Right cardiac atrium (tissue), 5 donors: ENCODE measurements around the gene ASTN2. TPM values are rescaled to one million over a fixed set of nuclear protein-coding genes. Genes with fewer than 3 reads are reported as not detected.

Source experiments
- ATAC-seq, 2 donors: fragments of 200-7000 bp; cut with Tn5 transposase; one replicate each; pipeline versions ENCODE4 v1.8.0 to v1.9.1; 2020; ENCODE audit warnings: moderate library complexity in 2 of 2, mild to moderate bottlenecking in 1 of 2
- DNase-seq, 3 donors: peaks; one replicate each; pipeline ENCODE4 v3.0.0-alpha.2; 2020
- H3K27ac ChIP-seq: one replicate; pipeline ENCODE4 v1.5.1; 2013; ENCODE audit warnings: mild to moderate bottlenecking, low read length, control low read depth, moderate library complexity
- H3K27me3 ChIP-seq: one replicate; pipeline ENCODE4 v1.6.1; 2013; ENCODE audit not compliant: control insufficient read depth, insufficient read depth
- H3K4me1 ChIP-seq: one replicate; pipeline ENCODE4 v1.6.1; 2013; ENCODE audit warnings: low read length; ENCODE audit not compliant: control insufficient read depth, insufficient read depth
- H3K4me3 ChIP-seq: one replicate; pipeline ENCODE4 v1.5.1; 2013; ENCODE audit warnings: low read length, control low read depth
- H3K9me3 ChIP-seq: one replicate; pipeline ENCODE4 v1.6.1; 2013; ENCODE audit warnings: low read length; ENCODE audit not compliant: control insufficient read depth
- WGBS: extraction: QIAGEN DNeasy Blood & Tissue Kit; methylation state at CpG from one replicate; pipeline ENCODE4 v1.1.7; 2013; 5-methylcytosine and 5-hydroxymethylcytosine counted together
- intact Hi-C, 4 donors: fragments of 100-400 bp; cut with DNase I; formaldehyde crosslinking; loops; one replicate each; pipeline versions ENCODE4 v1.11.0 to v1.14.0; 2022 to 2023
- polyA plus RNA-seq: library from polyadenylated mRNA; stranded (reverse); fragments of 200-250 nt; gene quantifications from one replicate; pipeline ENCODE4 v1.2.3, GENCODE V29; 2013
- total RNA-seq, 4 donors: library from RNA; stranded (reverse); fragmentation: NEBNext Ultra II Directional; extraction: Animal tissue kit (Norgen Biotek cat#: 25700); gene quantifications; one replicate each; pipeline ENCODE4 v1.2.1, GENCODE V29; 2021
- donor health status: healthy with polysubstance abuse.
- donor health status: DM: no; HTN: yes; CAD: no.
- donor health status: DM: no; HTN: no; CAD: no.
- donor health status: DM: no; HTN: yes; CAD: no; lungs with severe emphysema.
- donor health status: DM: yes; HTN: yes; CAD: no.

ASTN2 gene
- total and polyA plus RNA-seq, 5 donors: 18.1 to 79.3 (median 59.8) TPM

DNA sequence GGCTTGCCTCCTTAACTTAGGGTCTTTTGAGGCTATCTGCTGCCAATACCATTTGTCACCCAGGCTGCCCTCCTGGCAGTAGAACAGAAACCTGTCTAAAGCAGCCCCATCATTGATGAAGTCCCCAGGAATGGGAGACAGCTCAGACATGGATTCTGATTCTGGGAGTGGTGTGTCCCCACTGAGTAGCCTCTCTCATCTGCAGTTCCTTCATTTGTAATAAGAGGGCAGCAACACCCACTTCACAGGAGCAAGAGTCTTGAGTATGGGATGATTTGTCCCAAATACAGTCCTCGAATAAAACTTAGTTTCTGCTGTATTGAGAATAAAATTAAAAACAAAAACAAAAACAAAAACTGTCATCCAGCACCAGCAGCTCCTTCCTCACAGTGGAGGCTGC lies 167.6 kb downstream of the ASTN2 start:
- no peak for DNase-seq
- Histone ChIP-seq H3K27ac (no peak overlapping the region), H3K4me1 (no peaks in the 10 kb centered on the region), H3K27me3 (no peaks in the 10 kb centered on the region), H3K9me3 (no peaks in the 10 kb centered on the region), H3K4me3 (no peak overlapping the region)
- ATAC-seq: peak; percentile 49 to 64
- 44% methylated on average over 1 of the region's 1 CpG for WGBS
- intact Hi-C loops: loop anchor here in 1 of 4 donors (10.0 kb wide), 1 partner anchor 158 kb away; no protein-coding TSS in a partner anchor

GRCh38 chr9:117245175-117245829 lies 169.6 kb downstream of the ASTN2 start:
- intact Hi-C loops: loop anchor here in 1 of 4 donors (10.0 kb wide), 1 partner anchor 159 kb away; no protein-coding TSS in a partner anchor
- ATAC-seq (no peak), DNase-seq (no peak)
- Histone ChIP-seq H3K4me3 (no peak overlapping the region), H3K4me1 (no peaks in the 10 kb centered on the region), H3K27ac (no peak overlapping the region), H3K27me3 (no peaks in the 10 kb centered on the region), H3K9me3 (no peaks in the 10 kb centered on the region)
- 77% methylated on average over 8 of the region's 8 CpGs for WGBS

GRCh38 chr9:117242082-117242481 lies 172.8 kb downstream of the ASTN2 start:
- H3K4me1 ChIP-seq: no peaks in the 10 kb centered on the region
- H3K4me3 ChIP-seq: no peak overlapping the region
- WGBS: 73% methylated on average over 3 of the region's 3 CpGs
- H3K27ac ChIP-seq: no peak overlapping the region
- H3K9me3 ChIP-seq: no peaks in the 10 kb centered on the region
- no peak for DNase-seq
- no peaks in the 10 kb centered on the region for H3K27me3 ChIP-seq
- intact Hi-C loops: loop anchor here in 1 of 4 donors (10.0 kb wide), 1 partner anchor 163 kb away; no protein-coding TSS in a partner anchor
- no peak for ATAC-seq

DNA sequence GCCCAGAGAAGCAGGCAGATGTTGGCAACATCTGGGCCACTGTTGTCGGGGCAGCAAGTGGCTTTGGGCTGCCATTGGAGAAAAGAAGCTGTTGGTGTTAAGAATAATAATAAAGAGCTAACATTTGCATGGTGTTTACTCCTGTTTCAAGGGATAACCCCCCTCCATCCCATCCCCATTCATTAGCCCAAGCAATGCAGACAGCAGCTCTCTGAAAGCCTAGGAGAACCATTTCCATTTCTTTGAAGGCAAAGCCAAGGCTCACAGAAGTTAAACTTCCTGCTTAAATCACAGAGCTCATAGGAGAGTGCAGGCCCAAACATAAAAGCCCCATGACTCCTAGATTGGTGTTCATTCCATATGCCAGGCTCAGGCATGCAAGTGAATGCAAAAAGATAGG lies 175.4 kb downstream of the ASTN2 start:
- ATAC-seq: no peak
- Histone ChIP-seq H3K4me3 (no peak overlapping the region), H3K9me3 (no peaks in the 10 kb centered on the region), H3K27me3 (no peaks in the 10 kb centered on the region), H3K4me1 (no peaks in the 10 kb centered on the region), H3K27ac (no peak overlapping the region)
- intact Hi-C loops: no loop called here
- 51% methylated on average over 1 of the region's 1 CpG for WGBS
- DNase-seq: no peak

DNA sequence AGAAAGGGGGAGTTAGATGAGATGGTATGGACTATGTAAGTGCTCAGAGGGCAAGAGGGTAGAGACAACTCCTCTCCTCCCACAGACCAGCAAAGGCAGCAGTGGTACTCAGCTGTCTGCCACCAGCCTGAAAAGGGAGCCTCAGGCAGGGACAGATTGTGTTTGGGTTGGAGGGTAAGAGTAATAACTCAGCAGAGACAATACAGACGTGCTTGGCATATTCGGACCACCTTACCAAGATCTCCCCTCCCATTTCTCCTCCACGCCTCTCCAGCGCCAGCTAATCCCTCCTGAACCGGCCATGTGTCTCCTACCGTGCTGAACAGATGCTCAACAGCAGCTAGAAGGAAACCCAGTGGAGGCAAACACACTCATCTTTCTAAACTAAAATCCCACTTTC lies 180.8 kb downstream of the ASTN2 start:
- Histone ChIP-seq H3K4me1 (no peaks in the 10 kb centered on the region), H3K9me3 (no peaks in the 10 kb centered on the region), H3K27me3 (peaks cover 3% of the 10 kb centered on the region), H3K4me3 (no peak overlapping the region), H3K27ac (no peak overlapping the region)
- no peak for ATAC-seq
- no peak for DNase-seq
- WGBS: 69% methylated on average over 6 of the region's 6 CpGs
- intact Hi-C loops: no loop called here

DNA sequence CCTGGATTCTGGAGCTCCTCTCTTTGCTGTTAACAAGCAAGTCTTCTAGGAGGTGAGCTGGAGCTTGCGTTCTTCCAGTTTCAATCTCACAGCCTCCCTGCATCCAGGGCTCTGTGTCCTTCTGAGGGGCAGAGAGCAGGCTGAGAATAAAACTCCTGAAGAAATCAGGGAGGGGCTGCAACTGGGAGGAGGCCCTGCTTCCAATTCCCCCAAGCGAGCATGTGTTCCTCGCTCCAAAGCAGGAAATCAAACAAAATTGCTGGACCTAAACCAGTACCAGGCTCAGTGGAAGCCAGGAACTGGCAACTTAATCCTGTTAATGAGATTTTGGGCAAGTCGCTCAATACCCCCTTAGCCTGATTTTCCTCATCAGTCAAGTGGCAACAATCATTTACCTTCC lies 181.8 kb downstream of the ASTN2 start:
- 64% methylated on average over 4 of the region's 4 CpGs for WGBS
- Histone ChIP-seq H3K27ac (no peak overlapping the region), H3K27me3 (peaks cover 3% of the 10 kb centered on the region), H3K4me1 (no peaks in the 10 kb centered on the region), H3K9me3 (no peaks in the 10 kb centered on the region), H3K4me3 (no peak overlapping the region)
- DNase-seq: no peak
- no peak for ATAC-seq
- intact Hi-C loops: no loop called here

DNA sequence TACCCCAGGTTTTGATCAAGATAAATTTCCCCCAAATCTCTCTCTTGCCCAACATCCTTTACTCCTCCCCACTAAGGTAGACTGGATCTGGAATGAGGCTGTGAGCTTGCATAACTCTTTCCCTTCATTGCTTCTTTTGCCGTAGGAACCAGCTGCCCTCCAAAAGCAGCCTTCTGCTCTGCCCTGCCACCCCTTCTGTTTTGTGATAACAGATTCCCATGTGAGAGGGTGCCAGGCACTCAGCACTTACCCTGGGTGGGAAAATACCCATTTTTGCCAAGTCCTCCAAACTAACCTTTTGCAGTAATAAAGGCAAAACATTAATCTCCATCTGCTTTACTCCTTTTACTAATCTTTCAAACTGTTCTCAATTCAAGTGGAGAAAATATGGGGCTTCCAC lies 182.6 kb downstream of the ASTN2 start:
- H3K27ac ChIP-seq: no peak overlapping the region
- no peak overlapping the region for H3K4me3 ChIP-seq
- ATAC-seq: peak in 1 of 2 donors; percentile 38
- WGBS: 72% methylated on average over 1 of the region's 1 CpG
- intact Hi-C loops: no loop called here
- peaks cover 3% of the 10 kb centered on the region for H3K27me3 ChIP-seq
- H3K9me3 ChIP-seq: no peaks in the 10 kb centered on the region
- DNase-seq: no peak
- no peaks in the 10 kb centered on the region for H3K4me1 ChIP-seq

DNA sequence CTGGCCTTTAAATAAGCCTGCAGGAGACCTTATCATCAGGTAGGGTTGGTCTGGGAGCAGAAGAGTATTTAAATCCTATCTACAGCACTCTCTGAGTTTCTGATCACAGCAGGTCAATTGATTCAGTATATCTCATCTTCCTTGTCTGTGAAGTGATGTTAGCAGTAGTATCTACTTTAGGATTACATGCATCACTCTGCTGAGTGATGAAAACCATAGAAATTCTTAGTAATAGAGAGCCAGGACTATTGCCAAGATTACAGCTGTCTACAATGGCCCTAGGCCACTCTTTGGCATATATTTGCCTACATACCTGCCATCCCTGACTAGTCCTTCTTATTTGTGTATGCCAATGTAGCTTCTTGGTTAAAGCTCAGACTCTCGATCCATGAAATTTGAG lies 183.8 kb downstream of the ASTN2 start:
- peaks cover 3% of the 10 kb centered on the region for H3K27me3 ChIP-seq
- H3K9me3 ChIP-seq: no peaks in the 10 kb centered on the region
- WGBS: 56% methylated on average over 1 of the region's 1 CpG
- DNase-seq (no peak), ATAC-seq (no peak)
- H3K4me1 ChIP-seq: no peaks in the 10 kb centered on the region
- H3K4me3 ChIP-seq: no peak overlapping the region
- intact Hi-C loops: no loop called here
- H3K27ac ChIP-seq: no peak overlapping the region

DNA sequence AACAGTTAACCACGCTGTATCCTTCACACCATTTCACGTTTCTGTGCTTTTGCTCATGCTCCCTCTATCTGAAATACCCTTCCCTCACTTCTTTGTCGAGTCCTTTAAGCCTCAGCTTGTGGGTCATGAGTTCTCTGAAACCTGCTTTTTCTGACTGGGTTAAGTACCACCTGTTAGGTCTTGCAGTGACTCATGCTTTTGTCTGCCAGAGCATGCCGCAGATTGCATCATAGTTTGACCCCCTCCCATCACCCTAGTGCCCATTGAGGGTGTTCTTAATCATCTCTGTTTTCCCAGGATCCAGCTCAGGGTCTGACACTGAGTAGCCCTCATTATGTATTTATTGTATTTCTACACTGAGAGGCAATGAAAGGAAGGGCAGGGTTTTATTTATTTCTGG lies 190.2 kb downstream of the ASTN2 start:
- no peak for ATAC-seq
- intact Hi-C loops: no loop called here

GRCh38 chr9:117218951-117219350 lies 195.9 kb downstream of the ASTN2 start:
- intact Hi-C loops: no loop called here

More for the DNA sequence above, 190.2 kb downstream of the ASTN2 start:
- H3K27me3 ChIP-seq: no peaks in the 10 kb centered on the region
- no peak for DNase-seq
- H3K27ac ChIP-seq: no peak overlapping the region
- H3K4me3 ChIP-seq: no peak overlapping the region
- no peaks in the 10 kb centered on the region for H3K4me1 ChIP-seq
- H3K9me3 ChIP-seq: no peaks in the 10 kb centered on the region
- 59% methylated on average over 4 of the region's 4 CpGs for WGBS

GRCh38 chr9:117214416-117214815 lies 200.4 kb downstream of the ASTN2 start:
- H3K27me3 ChIP-seq: no peaks in the 10 kb centered on the region
- WGBS: 97% methylated on average over 23 of the region's 23 CpGs
- ATAC-seq (no peak), DNase-seq (no peak)
- H3K4me3 ChIP-seq: no peak overlapping the region
- no peaks in the 10 kb centered on the region for H3K9me3 ChIP-seq
- H3K4me1 ChIP-seq: no peaks in the 10 kb centered on the region
- intact Hi-C loops: no loop called here
- no peak overlapping the region for H3K27ac ChIP-seq

More at GRCh38 chr9:117218951-117219350, 195.9 kb downstream of the ASTN2 start:
- Histone ChIP-seq H3K27me3 (no peaks in the 10 kb centered on the region), H3K9me3 (no peaks in the 10 kb centered on the region), H3K4me3 (no peak overlapping the region), H3K4me1 (no peaks in the 10 kb centered on the region), H3K27ac (no peak overlapping the region)
- DNase-seq (no peak), ATAC-seq (no peak)
- 68% methylated on average over 3 of the region's 3 CpGs for WGBS

DNA sequence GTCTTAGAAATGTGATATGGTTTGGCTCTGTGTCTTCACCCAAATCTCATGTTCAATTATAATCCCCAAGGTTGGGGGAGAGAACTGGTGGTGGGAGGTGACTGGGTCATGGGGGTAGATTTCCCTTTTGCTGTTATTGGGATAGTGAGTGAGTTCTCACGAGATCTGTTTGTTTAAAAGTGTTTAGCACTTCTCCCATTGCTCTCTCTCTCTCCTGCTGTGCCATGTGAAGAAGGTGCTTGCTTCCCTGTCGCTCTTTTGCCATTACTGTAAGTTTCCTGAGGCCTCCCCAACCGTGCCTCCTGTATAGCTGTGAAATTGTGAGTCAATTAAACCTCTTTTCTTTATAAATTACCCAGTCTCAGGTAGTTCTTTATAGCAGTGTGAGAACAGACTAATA lies 203.6 kb downstream of the ASTN2 start:
- no peak for DNase-seq
- Histone ChIP-seq H3K27ac (no peak overlapping the region), H3K9me3 (no peaks in the 10 kb centered on the region), H3K4me1 (no peaks in the 10 kb centered on the region), H3K27me3 (no peaks in the 10 kb centered on the region), H3K4me3 (no peak overlapping the region)
- WGBS: 16% methylated on average over 3 of the region's 3 CpGs
- no peak for ATAC-seq
- intact Hi-C loops: no loop called here
